Hematopoietic multipotent progenitor cell (in vitro differentiated cells): Measurements from ENCODE around the gene RUNX1. TPM values are rescaled to one million over a fixed set of nuclear protein-coding genes. Genes with fewer than 3 reads are reported as not detected.

ENCODE experiments used
- DNase-seq, 3 donors: peaks; one replicate each; pipeline ENCODE4 v3.0.0-alpha.2; 2011 to 2015; ENCODE audit warnings: low read depth in 2 of 3, low spot score in 2 of 3
- total RNA-seq: library from RNA; depleted of rRNA; stranded (reverse); fragments of >200 nt; gene quantifications from one replicate; pipeline ENCODE4 v1.2.3, GENCODE V29; 2012

The RUNX1 gene
- total RNA-seq, 1 donor: 192 TPM

- DNase-seq: no peak
Observed at GRCh38 chr21:35062016-35062415, 12.9 kb upstream of the RUNX1 start.

- no peak for DNase-seq
Observed at GRCh38 chr21:35059742-35060141, 10.6 kb upstream of the RUNX1 start.

GRCh38 chr21:35058058-35058457, 9.0 kb upstream of the RUNX1 start:
- DNase-seq: no peak

- no peak for DNase-seq
Observed at GRCh38 chr21:35057428-35057827, 8.3 kb upstream of the RUNX1 start.

- DNase-seq: no peak
Observed at GRCh38 chr21:35053356-35054096, 4.4 kb upstream of the RUNX1 start.

- no peak for DNase-seq
Observed at GRCh38 chr21:35052801-35053200, 3.7 kb upstream of the RUNX1 start.

GRCh38 chr21:35051287-35051818, 2.3 kb upstream of the RUNX1 start:
- DNase-seq: peak; percentile 60 to 97 (median 91)

GRCh38 chr21:35050348-35051286, 1.5 kb upstream of the RUNX1 start:
- no peak for DNase-seq

- no peak for DNase-seq
Observed at GRCh38 chr21:35048183-35048601, 910 bp downstream of the RUNX1 start.

GRCh38 chr21:35046880-35047229, 2.2 kb downstream of the RUNX1 start:
- DNase-seq: no peak

GRCh38 chr21:35046263-35046624, 2.9 kb downstream of the RUNX1 start:
- peak in 1 of 3 donors; percentile 44 for DNase-seq

- no peak for DNase-seq
Observed at GRCh38 chr21:35045542-35046262, 3.4 kb downstream of the RUNX1 start.

- no peak for DNase-seq
Observed at GRCh38 chr21:35044770-35045541, 4.1 kb downstream of the RUNX1 start.

- no peak for DNase-seq
Observed at GRCh38 chr21:35044128-35044527, 5.0 kb downstream of the RUNX1 start.

GRCh38 chr21:35043549-35043948, 5.6 kb downstream of the RUNX1 start:
- DNase-seq: no peak

- DNase-seq: no peak
Observed at GRCh38 chr21:35042836-35043235, 6.3 kb downstream of the RUNX1 start.

GRCh38 chr21:35041881-35042280, 7.2 kb downstream of the RUNX1 start:
- DNase-seq: no peak

- DNase-seq: no peak
Observed at GRCh38 chr21:35041122-35041521, 8.0 kb downstream of the RUNX1 start.

- no peak for DNase-seq
Observed at GRCh38 chr21:35039595-35040289, 9.4 kb downstream of the RUNX1 start.
